GM21786 (cell line): ENCODE results near the gene VWA3B.
"Not testable (repeated sequence)": the region's sequence is repeated elsewhere in the genome, so short reads cannot be mapped to it uniquely, and the experiment has no call there.

Experiments
- ATAC-seq: cut with Tn5 transposase; IDR thresholded peaks from one replicate; pipeline ENCODE4 v1.9.1; 2021; ENCODE audit not compliant: unreplicated experiment

VWA3B gene

GRCh38 chr2:98294711-98295110, 207.7 kb downstream of the VWA3B start:
- no peak for ATAC-seq

GRCh38 chr2:98295275-98295674, 208.3 kb downstream of the VWA3B start:
- no peak for ATAC-seq

GRCh38 chr2:98295721-98296414, 208.9 kb downstream of the VWA3B start:
- ATAC-seq = no peak

- no peak for ATAC-seq
Observed at GRCh38 chr2:98296440-98296839, 209.5 kb downstream of the VWA3B start.

GRCh38 chr2:98297817-98298682, 211.1 kb downstream of the VWA3B start:
- ATAC-seq = no peak

GRCh38 chr2:98298683-98299164, 211.8 kb downstream of the VWA3B start:
- ATAC-seq = no peak

GRCh38 chr2:98299211-98299905, 212.4 kb downstream of the VWA3B start:
- no peak for ATAC-seq

- ATAC-seq = no peak
Observed at GRCh38 chr2:98300141-98300874, 213.3 kb downstream of the VWA3B start.

GRCh38 chr2:98301469-98301868, 214.5 kb downstream of the VWA3B start:
- ATAC-seq = no peak

- not testable (repeated sequence) for ATAC-seq
Observed at GRCh38 chr2:98307131-98307696, 220.2 kb downstream of the VWA3B start.

GRCh38 chr2:98308068-98308467, 221.1 kb downstream of the VWA3B start:
- ATAC-seq = no peak

GRCh38 chr2:98308532-98308931, 221.6 kb downstream of the VWA3B start:
- ATAC-seq = no peak

- ATAC-seq = no peak
Observed at GRCh38 chr2:98309580-98309979, 222.6 kb downstream of the VWA3B start.

- no peak for ATAC-seq
Observed at GRCh38 chr2:98310010-98310409, 223.0 kb downstream of the VWA3B start.

GRCh38 chr2:98311090-98311489, 224.1 kb downstream of the VWA3B start:
- no peak for ATAC-seq

- no peak for ATAC-seq
Observed at GRCh38 chr2:98311771-98312545, 225.0 kb downstream of the VWA3B start.

- ATAC-seq = no peak
Observed at GRCh38 chr2:98313492-98314250, 226.7 kb downstream of the VWA3B start.

- ATAC-seq = no peak
Observed at GRCh38 chr2:98314251-98314650, 227.3 kb downstream of the VWA3B start.

- ATAC-seq = no peak
Observed at GRCh38 chr2:98315957-98316356, 229.0 kb downstream of the VWA3B start.
